Fibroblast of skin of scalp (primary cell): ENCODE measurements around the gene MASP2.
A peak's percentile ranks its signal among the peaks of the same experiment; 100 is the strongest.

ENCODE experiments used
- DNase-seq: peaks from one replicate; pipeline ENCODE4 v3.0.0-alpha.2; 2013

The MASP2 gene

DNA sequence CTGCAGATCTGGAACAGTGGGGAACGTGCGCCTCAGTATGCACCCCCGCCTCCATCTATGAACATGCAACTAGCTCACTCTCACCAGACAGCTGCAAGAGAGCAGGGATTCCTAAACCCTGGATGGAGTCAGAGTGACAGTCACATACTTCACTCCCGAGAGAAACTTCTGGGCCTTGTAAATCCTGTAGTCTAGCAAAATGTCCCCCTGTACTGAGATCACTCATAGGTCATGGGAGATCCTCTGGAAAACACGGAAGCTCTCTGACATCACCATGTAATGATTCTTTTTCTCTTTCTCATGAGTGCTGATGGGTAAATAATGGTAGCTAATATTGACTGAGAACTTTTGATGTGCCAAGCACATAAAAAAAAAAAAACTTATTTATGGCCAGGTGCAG is 57.9 kb downstream of the MASP2 start:
- no peak for DNase-seq

DNA sequence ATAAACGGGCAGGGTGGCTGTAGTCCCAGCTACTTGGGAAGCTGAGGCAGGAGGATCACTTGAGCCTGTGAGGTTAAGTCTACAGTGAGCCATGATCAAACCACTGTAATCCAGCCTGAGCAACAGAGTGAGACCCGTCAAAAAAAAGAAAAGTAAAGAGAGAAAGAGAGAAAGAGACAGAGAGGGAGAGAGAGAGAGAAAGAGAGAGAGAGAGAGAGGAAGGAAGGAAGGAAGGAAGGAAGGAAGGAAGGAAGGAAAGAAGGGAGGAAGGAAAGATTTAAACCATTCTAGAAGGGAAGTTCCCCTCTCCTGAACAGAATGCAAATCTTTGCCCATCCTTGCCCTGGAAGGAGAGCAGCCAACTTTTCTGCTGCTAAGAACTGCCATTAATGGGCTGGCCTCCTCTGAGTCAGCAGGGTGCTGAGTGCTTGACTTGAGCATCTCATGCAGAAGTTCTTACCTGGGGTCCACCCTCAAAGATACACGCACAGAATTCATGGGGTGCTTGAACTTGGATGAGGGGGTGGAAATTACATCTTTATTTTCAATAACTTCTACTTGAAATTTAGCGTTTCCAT is 59.1 kb downstream of the MASP2 start:
- DNase-seq: no peak

DNA sequence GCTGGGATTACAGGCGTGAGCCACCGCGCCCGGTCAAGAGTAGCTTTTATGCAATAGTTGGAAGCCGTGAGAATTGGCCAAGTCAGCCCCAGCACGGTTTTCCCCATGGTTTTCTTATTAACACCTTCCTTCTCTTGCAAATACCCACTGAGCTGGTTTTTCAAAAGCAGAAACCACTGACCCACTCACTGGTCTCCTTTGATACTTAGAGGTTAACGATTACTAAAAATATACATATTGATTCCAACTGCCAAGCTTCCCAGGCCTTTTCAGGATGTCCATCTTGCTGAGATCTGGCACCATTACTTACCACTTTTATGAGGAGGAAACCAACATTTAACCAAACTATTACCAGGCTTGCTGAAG is 60.5 kb downstream of the MASP2 start:
- DNase-seq: no peak

- no peak for DNase-seq
Measured at GRCh38 chr1:10980841-10981727, 66.0 kb downstream of the MASP2 start.

DNA sequence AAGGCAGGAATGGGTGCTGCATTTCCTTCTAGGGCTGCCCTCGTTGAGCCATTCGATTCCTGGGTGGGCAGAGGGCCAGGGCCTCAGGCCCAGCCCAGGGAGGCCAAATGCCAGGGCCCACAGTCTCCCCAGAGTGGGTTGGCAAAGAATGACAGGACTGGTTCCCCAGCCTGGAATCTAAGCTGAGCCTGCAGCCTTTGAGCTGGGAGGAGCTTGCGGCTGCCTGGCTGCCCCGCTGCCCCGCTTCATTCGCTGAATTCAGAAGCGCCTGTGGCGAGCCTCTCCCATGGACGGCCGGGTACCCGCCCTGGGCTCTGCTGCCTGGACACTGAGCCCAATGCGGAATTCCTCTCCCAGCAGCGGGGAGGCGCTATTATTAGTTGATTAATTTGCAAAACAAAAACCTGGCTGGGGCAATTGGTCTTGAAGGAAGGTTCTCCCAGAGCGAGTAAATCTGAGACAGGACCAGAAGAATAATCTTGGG is 66.9 kb downstream of the MASP2 start:
- DNase-seq: peak; percentile 50

GRCh38 chr1:10979483-10979920 is 67.5 kb downstream of the MASP2 start:
- DNase-seq: no peak

GRCh38 chr1:10978719-10979118 is 68.3 kb downstream of the MASP2 start:
- no peak for DNase-seq
